Ectodermal cell (in vitro differentiated cells): ENCODE data around the gene PDXK.

ENCODE experiments used
- H3K27ac ChIP-seq: 2 replicates; pipeline ENCODE4 v1.7.0; 2013; ENCODE audit warnings: mild to moderate bottlenecking, low read depth, low read length; ENCODE audit not compliant: insufficient read depth, poor library complexity, severe bottlenecking
- H3K27me3 ChIP-seq: 2 replicates; pipeline ENCODE4 v1.7.0; 2013; ENCODE audit warnings: mild to moderate bottlenecking, low read length; ENCODE audit not compliant: insufficient read depth, control insufficient read depth, poor library complexity, severe bottlenecking
- H3K36me3 ChIP-seq: one replicate; pipeline ENCODE4 v1.7.0; 2013; ENCODE audit warnings: low read length; ENCODE audit not compliant: control insufficient read depth, insufficient read depth
- H3K4me1 ChIP-seq: one replicate; pipeline ENCODE4 v1.7.0; 2013; ENCODE audit warnings: low read length; ENCODE audit not compliant: control insufficient read depth, insufficient read depth
- H3K4me3 ChIP-seq: 2 replicates; pipeline ENCODE4 v1.7.0; 2013; ENCODE audit warnings: low read depth, low read length, control low read depth; ENCODE audit not compliant: insufficient read depth
- H3K9me3 ChIP-seq: 2 replicates; pipeline ENCODE4 v1.7.0; 2013; ENCODE audit warnings: mild to moderate bottlenecking, low read length, moderate library complexity; ENCODE audit not compliant: control insufficient read depth
- WGBS, 2 experiments: methylation state at CpG; one replicate each; pipeline ENCODE4 v1.1.7; 2013; ENCODE audit warnings: missing lambda C conversion rate in 2 of 2; 5-methylcytosine and 5-hydroxymethylcytosine counted together

Gene PDXK

GRCh38 chr21:43743947-43744346 lies 25.0 kb downstream of the PDXK start:
- H3K4me1 ChIP-seq, result no peaks in the 10 kb centered on the region
- no peak overlapping the region for H3K27ac ChIP-seq
- H3K27me3 ChIP-seq, result no peaks in the 10 kb centered on the region
- H3K4me3 ChIP-seq, result no peak overlapping the region
- no peaks in the 10 kb centered on the region for H3K9me3 ChIP-seq
- 95% methylated on average over 8 of the region's 8 CpGs for whole genome bisulfite sequencing, 2 experiments
- no peaks in the 10 kb centered on the region for H3K36me3 ChIP-seq

DNA sequence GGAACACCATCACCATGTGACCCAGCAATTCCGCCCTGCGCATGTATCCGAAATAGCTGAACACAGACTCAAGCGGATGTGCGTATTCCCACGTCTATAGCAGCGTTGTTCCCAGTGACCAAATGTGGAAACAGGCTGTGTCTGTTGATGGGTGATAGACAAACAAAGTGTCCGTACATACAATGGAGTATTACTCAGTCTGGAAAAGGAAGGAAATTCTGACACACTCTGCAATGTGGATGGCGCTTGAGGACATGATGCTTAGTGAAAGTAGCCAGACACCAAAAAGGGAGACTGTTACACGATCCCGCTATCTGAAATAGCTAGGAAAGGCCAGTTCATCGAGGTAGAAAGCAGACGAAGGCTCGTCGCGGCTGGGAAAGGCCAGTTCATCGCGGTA lies 25.8 kb downstream of the PDXK start:
- no peaks in the 10 kb centered on the region for H3K36me3 ChIP-seq
- H3K4me1 ChIP-seq, result no peaks in the 10 kb centered on the region
- no peaks in the 10 kb centered on the region for H3K9me3 ChIP-seq
- H3K27ac ChIP-seq, result no peak overlapping the region
- no peak overlapping the region for H3K4me3 ChIP-seq
- WGBS, 2 experiments, result 95 to 96% methylated on average over 18 of the region's 18 CpGs
- H3K27me3 ChIP-seq, result no peaks in the 10 kb centered on the region

GRCh38 chr21:43745772-43746517 lies 27.0 kb downstream of the PDXK start:
- WGBS, 2 experiments, result 94 to 97% methylated on average over 16 of the region's 16 CpGs
- Histone ChIP-seq H3K27me3 (no peaks in the 10 kb centered on the region), H3K27ac (no peak overlapping the region), H3K9me3 (no peaks in the 10 kb centered on the region), H3K4me3 (no peak overlapping the region), H3K4me1 (no peaks in the 10 kb centered on the region), H3K36me3 (no peaks in the 10 kb centered on the region)

GRCh38 chr21:43748622-43749021 lies 29.7 kb downstream of the PDXK start:
- Histone ChIP-seq H3K27me3 (no peaks in the 10 kb centered on the region), H3K9me3 (no peaks in the 10 kb centered on the region), H3K36me3 (no peaks in the 10 kb centered on the region), H3K4me3 (no peak overlapping the region), H3K27ac (no peak overlapping the region), H3K4me1 (no peaks in the 10 kb centered on the region)
- WGBS, 2 experiments, result 93 to 95% methylated on average over 17 of the region's 17 CpGs

GRCh38 chr21:43749651-43750262 lies 30.8 kb downstream of the PDXK start:
- no peak overlapping the region for H3K4me3 ChIP-seq
- WGBS, 2 experiments, result 94% methylated on average over 18 of the region's 18 CpGs
- H3K9me3 ChIP-seq, result no peaks in the 10 kb centered on the region
- no peaks in the 10 kb centered on the region for H3K4me1 ChIP-seq
- H3K27ac ChIP-seq, result no peak overlapping the region
- H3K27me3 ChIP-seq, result no peaks in the 10 kb centered on the region
- no peaks in the 10 kb centered on the region for H3K36me3 ChIP-seq

DNA sequence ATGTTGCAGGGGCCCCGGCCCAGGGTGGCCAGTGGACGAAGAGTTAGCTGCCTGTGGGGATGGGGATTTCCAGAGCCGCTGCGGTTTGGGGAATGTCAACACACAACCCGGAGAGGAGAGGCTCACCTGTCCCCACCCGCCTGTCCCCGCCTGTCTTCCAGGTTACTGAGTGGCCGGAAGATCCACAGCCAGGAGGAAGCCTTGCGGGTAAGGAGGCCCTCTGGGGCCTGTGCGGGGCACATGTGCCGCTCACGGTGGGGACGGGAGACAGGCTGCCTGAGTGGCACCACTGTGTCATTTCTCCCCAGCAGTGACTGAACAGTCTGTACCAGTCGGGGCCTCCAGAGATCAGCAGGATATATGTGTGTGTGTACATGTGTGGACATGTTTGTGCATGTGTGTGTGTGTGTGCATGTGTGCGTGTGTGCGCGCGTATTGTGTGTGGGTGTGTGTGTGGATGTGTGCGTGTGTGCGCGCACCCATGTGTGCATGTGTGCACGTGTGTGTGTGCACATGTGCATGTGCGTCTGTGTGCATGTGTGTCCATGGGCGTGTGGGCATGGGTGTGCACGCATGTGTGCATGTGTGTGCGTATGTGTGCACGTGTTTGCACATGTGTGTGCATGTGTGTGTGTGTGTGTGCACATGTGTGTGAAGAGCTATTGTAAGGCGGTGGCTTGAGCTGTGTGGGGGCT lies 31.6 kb downstream of the PDXK start:
- H3K9me3 ChIP-seq, result no peaks in the 10 kb centered on the region
- no peak overlapping the region for H3K4me3 ChIP-seq
- 89 to 91% methylated on average over 28 of the region's 28 CpGs for WGBS, 2 experiments

GRCh38 chr21:43751955-43752591 lies 33.1 kb downstream of the PDXK start:
- no peaks in the 10 kb centered on the region for H3K27me3 ChIP-seq
- no peaks in the 10 kb centered on the region for H3K4me1 ChIP-seq
- no peak overlapping the region for H3K27ac ChIP-seq
- H3K4me3 ChIP-seq, result no peak overlapping the region
- H3K9me3 ChIP-seq, result no peaks in the 10 kb centered on the region
- no peaks in the 10 kb centered on the region for H3K36me3 ChIP-seq
- 95% methylated on average over 31 of the region's 31 CpGs for WGBS, 2 experiments

More for the DNA sequence above, 31.6 kb downstream of the PDXK start:
- H3K27me3 ChIP-seq, result no peaks in the 10 kb centered on the region
- H3K36me3 ChIP-seq, result no peaks in the 10 kb centered on the region
- no peak overlapping the region for H3K27ac ChIP-seq
- H3K4me1 ChIP-seq, result no peaks in the 10 kb centered on the region

DNA sequence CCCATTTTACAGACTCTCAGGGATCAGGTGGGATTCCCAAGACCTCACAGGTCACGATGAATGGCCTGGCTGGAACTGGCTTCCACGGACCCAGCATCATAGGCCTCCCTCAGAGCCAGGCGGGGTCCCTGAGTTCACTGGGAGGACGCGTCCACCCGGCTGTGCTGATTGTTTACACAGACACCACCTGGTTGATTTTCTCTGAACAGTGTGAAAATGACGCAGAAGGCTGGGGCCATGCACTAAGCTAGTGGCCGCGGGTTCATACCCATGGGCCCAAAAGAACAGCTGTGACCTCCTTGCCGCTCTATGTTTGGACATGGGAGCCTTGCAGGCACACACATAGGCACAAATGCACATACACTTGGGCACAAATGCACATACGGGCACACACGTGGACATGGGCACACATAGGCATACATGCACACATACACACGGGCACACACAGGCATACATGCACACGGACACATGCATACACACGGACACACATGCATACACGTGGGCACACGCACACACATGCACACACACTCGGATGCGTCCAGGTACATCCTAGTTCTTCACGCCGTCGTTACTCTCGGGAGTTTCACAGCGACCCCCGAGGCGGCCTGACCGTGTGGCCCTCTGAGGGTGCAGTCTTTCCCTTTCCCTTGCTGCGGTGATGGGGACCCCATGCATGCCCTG lies 34.0 kb downstream of the PDXK start:
- Histone ChIP-seq H3K4me1 (no peaks in the 10 kb centered on the region), H3K27ac (no peak overlapping the region), H3K9me3 (no peaks in the 10 kb centered on the region), H3K4me3 (no peak overlapping the region), H3K36me3 (no peaks in the 10 kb centered on the region), H3K27me3 (no peaks in the 10 kb centered on the region)
- 95% methylated on average over 28 of the region's 28 CpGs for WGBS, 2 experiments

DNA sequence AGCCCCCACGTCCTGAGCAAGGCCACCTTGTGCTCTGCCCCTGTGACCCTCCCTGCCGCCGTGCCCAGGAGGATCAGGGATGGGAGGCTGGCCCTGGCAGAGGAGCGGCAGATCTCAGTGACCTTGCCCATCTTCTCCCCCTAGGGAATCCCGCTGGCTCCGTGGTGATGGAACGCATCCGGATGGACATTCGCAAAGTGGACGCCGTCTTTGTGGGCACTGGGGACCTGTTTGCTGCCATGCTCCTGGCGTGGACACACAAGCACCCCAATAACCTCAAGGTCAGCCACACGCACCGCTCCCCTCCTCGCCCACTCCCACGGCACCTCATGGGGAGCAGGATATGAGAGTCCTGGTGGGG lies 34.5 kb downstream of the PDXK start:
- Histone ChIP-seq H3K4me1 (no peaks in the 10 kb centered on the region), H3K4me3 (no peak overlapping the region), H3K27ac (no peak overlapping the region), H3K27me3 (no peaks in the 10 kb centered on the region), H3K36me3 (no peaks in the 10 kb centered on the region), H3K9me3 (no peaks in the 10 kb centered on the region)
- WGBS, 2 experiments, result 95 to 96% methylated on average over 16 of the region's 16 CpGs
